T-cell (primary cell): ENCODE data around the gene CNNM2. TPM values are rescaled to one million over a fixed set of nuclear protein-coding genes. Genes with fewer than 3 reads are reported as not detected.
"Not testable (repeated sequence)": the region's sequence is repeated elsewhere in the genome, so short reads cannot be mapped to it uniquely, and the experiment has no call there.

Source experiments
- ATAC-seq, 4 experiments: fragments of 200-7000 bp in 3 of 4; fragments of 150-1000 bp in 1 of 4; cut with Tn5 transposase; replicated peaks in 1 of 4; 1 replicate in 3 of 4; 2 replicates in 1 of 4; pipeline ENCODE4 v1.10.0; 2021; ENCODE audit warnings: moderate library complexity in 3 of 4, mild to moderate bottlenecking in 2 of 4, moderate number of reproducible peaks in 1 of 4
- CTCF ChIA-PET, 2 donors: fragments of 300-600 bp; sonication (Branson Sonifier 250); formaldehyde crosslinking; loops; one replicate each; lab custom pipeline; 2022; ENCODE audit warnings: antibody characterized with exemption in 2 of 2; lab: Charles Lee
- POLR2A ChIA-PET, 2 donors: fragments of 300-600 bp; sonication (Branson Sonifier 250); formaldehyde crosslinking; loops; one replicate each; lab custom pipeline; 2022; ENCODE audit warnings: antibody characterized with exemption in 2 of 2; lab: Charles Lee
- DNase-seq, 35 experiments: peaks; one replicate each; pipeline versions ENCODE4 v3.0.0 to v3.0.0-alpha.2; 2013 to 2023
- H3K27ac ChIP-seq: one replicate; pipeline ENCODE4 v1.5.1; 2013; ENCODE audit warnings: low read length
- H3K27me3 ChIP-seq, 2 experiments: replicated peaks in 1 of 2; 1 replicate in 1 of 2; 2 replicates in 1 of 2; pipeline versions ENCODE4 v1.6.1 to v1.7.0; 2013; ENCODE audit warnings: low read length in 1 of 2, mixed read lengths in 1 of 2; ENCODE audit not compliant: control insufficient read depth in 2 of 2, insufficient read depth in 2 of 2; ENCODE audit errors: extremely low read depth in 1 of 2
- H3K36me3 ChIP-seq, 2 donors: 1 replicate in 1 of 2; 2 replicates in 1 of 2; pipeline versions ENCODE4 v1.6.1 to v1.7.0; 2013; ENCODE audit warnings: low read length in 1 of 2; ENCODE audit not compliant: control insufficient read depth in 2 of 2, insufficient read depth in 1 of 2; ENCODE audit errors: extremely low read depth in 1 of 2
- H3K4me1 ChIP-seq, 2 experiments: 1 replicate in 1 of 2; 2 replicates in 1 of 2; pipeline versions ENCODE4 v1.6.1 to v1.7.0; 2013; ENCODE audit warnings: low read length in 2 of 2, mixed read lengths in 1 of 2; ENCODE audit not compliant: insufficient read depth in 2 of 2, control insufficient read depth in 1 of 2; ENCODE audit errors: extremely low read depth in 1 of 2
- H3K4me3 ChIP-seq, 2 donors: 1 replicate in 1 of 2; 2 replicates in 1 of 2; pipeline versions ENCODE4 v1.5.1 to v1.7.0; 2013; ENCODE audit warnings: mild to moderate bottlenecking in 2 of 2, low read length in 1 of 2, moderate library complexity in 1 of 2; ENCODE audit not compliant: control insufficient read depth in 1 of 2; ENCODE audit errors: extremely low read depth in 1 of 2
- H3K9me3 ChIP-seq: 2 replicates; pipeline ENCODE4 v1.7.0; 2013
- H3K27ac Mint-ChIP-seq, 2 donors: one replicate each; pipeline ENCODE4 v1.8.0; 2020 to 2021; ENCODE audit warnings: mild to moderate bottlenecking in 2 of 2, mixed read lengths in 2 of 2
- H3K27me3 Mint-ChIP-seq, 2 donors: one replicate each; pipeline ENCODE4 v1.8.0; 2021 to 2022; ENCODE audit warnings: mixed read lengths in 2 of 2
- H3K36me3 Mint-ChIP-seq: one replicate; pipeline ENCODE4 v1.8.0; 2021; ENCODE audit warnings: mixed read lengths
- H3K4me1 Mint-ChIP-seq, 3 donors: one replicate each; pipeline ENCODE4 v1.8.0; 2020 to 2022; ENCODE audit warnings: mixed read lengths in 3 of 3, mild to moderate bottlenecking in 1 of 3
- H3K4me3 Mint-ChIP-seq, 3 donors: one replicate each; pipeline ENCODE4 v1.8.0; 2020 to 2022; ENCODE audit warnings: mild to moderate bottlenecking in 3 of 3, mixed read lengths in 3 of 3, moderate library complexity in 3 of 3
- H3K9me3 Mint-ChIP-seq, 3 donors: one replicate each; pipeline ENCODE4 v1.8.0; 2020 to 2022; ENCODE audit warnings: mixed read lengths in 3 of 3
- WGBS: methylation state at CpG from one replicate; pipeline ENCODE4 v1.1.5; 2013; ENCODE audit warnings: missing lambda C conversion rate; ENCODE audit not compliant: insufficient coverage; 5-methylcytosine and 5-hydroxymethylcytosine counted together
- total RNA-seq, 35 experiments: library from RNA in 6 of 35; stranded (reverse) in 6 of 35; fragments of 120-200 nt in 1 of 35; gene quantifications; one replicate each; pipeline versions ENCODE4 v1.2.1 to v1.2.4 and lab custom pipeline; 2013 to 2026

Gene CNNM2
- total RNA-seq, 5 donors from 2014 or later (not counting 1 experiment from before 2014, with no cell fraction given): 11.6 to 15.4 (median 14.2) TPM

- Mint-ChIP-seq H3K4me3 (peak overlapping the region; percentile 91 to 93 (median 92)), H3K27ac (no peak overlapping the region), H3K9me3 (no peaks in the 10 kb centered on the region), H3K27me3 (peaks cover 0 to 5% of the 10 kb centered on the region in 2 donors), H3K36me3 (no peaks in the 10 kb centered on the region), H3K4me1 (peaks cover 62 to 63% (median 63%) of the 10 kb centered on the region in 3 donors)
- ATAC-seq (no peak), DNase-seq (peak in 10 of 35 experiments; percentile 2 to 14 (median 4))
- peaks cover 21 to 27% of the 10 kb centered on the region in 2 experiments for H3K4me1 ChIP-seq
- no peak overlapping the region for H3K27ac ChIP-seq
- peak overlapping the region; percentile 76 to 91 for H3K4me3 ChIP-seq
- no peaks in the 10 kb centered on the region for H3K36me3 ChIP-seq
- POLR2A ChIA-PET: no interaction called here
- 57% methylated on average over 45 of the region's 47 CpGs for WGBS
- H3K27me3 ChIP-seq: peaks cover 2 to 8% of the 10 kb centered on the region in 2 experiments
- no peaks in the 10 kb centered on the region for H3K9me3 ChIP-seq
- CTCF ChIA-PET: interaction anchor here in 1 of 2 donors (0.6 kb wide), 1 partner anchor 173 kb away, joined by 6 read pairs; no protein-coding TSS in a partner anchor
Observed at GRCh38 chr10:102919246-102919959, 1.3 kb downstream of the CNNM2 start.

GRCh38 chr10:102919992-102920739, 2.1 kb downstream of the CNNM2 start:
- DNase-seq (no peak), ATAC-seq (no peak)
- Histone ChIP-seq H3K4me1 (peaks cover 21 to 29% of the 10 kb centered on the region in 2 experiments), H3K36me3 (no peaks in the 10 kb centered on the region), H3K9me3 (no peaks in the 10 kb centered on the region), H3K27ac (no peak overlapping the region), H3K4me3 (no peak overlapping the region), H3K27me3 (peaks cover 2 to 8% of the 10 kb centered on the region in 2 experiments)
- no CpG with 5 or more reads among the region's 9 CpGs for WGBS
- peaks cover 0 to 1% of the 10 kb centered on the region in 2 donors for H3K27me3 Mint-ChIP-seq
- H3K36me3 Mint-ChIP-seq: no peaks in the 10 kb centered on the region
- peaks cover 63% of the 10 kb centered on the region in 3 donors for H3K4me1 Mint-ChIP-seq
- H3K9me3 Mint-ChIP-seq: no peaks in the 10 kb centered on the region
- H3K27ac Mint-ChIP-seq: peak overlapping the region; percentile 39 to 52
- peak overlapping the region; percentile 91 to 93 (median 92) for H3K4me3 Mint-ChIP-seq
- CTCF ChIA-PET: interaction anchor here in 1 of 2 donors (0.6 kb wide), 1 partner anchor 223 kb away, joined by 5 read pairs; no protein-coding TSS in a partner anchor
- POLR2A ChIA-PET: interaction anchor here in 1 of 2 donors (0.5 kb wide), 1 partner anchor 263 kb away, joined by 3 read pairs; no protein-coding TSS in a partner anchor

GRCh38 chr10:102923601-102924000, 5.5 kb downstream of the CNNM2 start:
- POLR2A ChIA-PET: no interaction called here
- peak overlapping the region in 1 of 3 donors; percentile 4 for H3K4me3 Mint-ChIP-seq
- no peaks in the 10 kb centered on the region for H3K9me3 Mint-ChIP-seq

GRCh38 chr10:102926842-102927241, 8.7 kb downstream of the CNNM2 start:
- ChIA-PET POLR2A (no interaction called here), CTCF (no interaction called here)
- Histone ChIP-seq H3K4me3 (no peak overlapping the region), H3K36me3 (no peaks in the 10 kb centered on the region), H3K27me3 (no peaks in the 10 kb centered on the region), H3K27ac (no peak overlapping the region), H3K9me3 (no peaks in the 10 kb centered on the region), H3K4me1 (peaks cover 2 to 6% of the 10 kb centered on the region in 2 experiments)
- Mint-ChIP-seq H3K9me3 (no peaks in the 10 kb centered on the region), H3K27me3 (no peaks in the 10 kb centered on the region), H3K27ac (no peak overlapping the region), H3K4me3 (no peak overlapping the region), H3K36me3 (peaks cover 18% of the 10 kb centered on the region), H3K4me1 (peaks cover 35 to 39% (median 36%) of the 10 kb centered on the region in 3 donors)
- DNase-seq (no peak), ATAC-seq (no peak)
- WGBS: 87% methylated on average over 3 of the region's 6 CpGs

More at GRCh38 chr10:102923601-102924000, 5.5 kb downstream of the CNNM2 start:
- no peaks in the 10 kb centered on the region for H3K9me3 ChIP-seq
- H3K36me3 ChIP-seq: no peaks in the 10 kb centered on the region
- H3K27me3 ChIP-seq: peaks cover 0 to 5% of the 10 kb centered on the region in 2 experiments
- peaks cover 21 to 23% of the 10 kb centered on the region in 2 experiments for H3K4me1 ChIP-seq
- H3K36me3 Mint-ChIP-seq: peaks cover 9% of the 10 kb centered on the region
- no peaks in the 10 kb centered on the region for H3K27me3 Mint-ChIP-seq
- H3K4me1 Mint-ChIP-seq: peaks cover 62 to 64% (median 63%) of the 10 kb centered on the region in 3 donors
- H3K4me3 ChIP-seq: no peak overlapping the region
- DNase-seq (no peak), ATAC-seq (no peak)
- CTCF ChIA-PET: no interaction called here
- H3K27ac Mint-ChIP-seq: no peak overlapping the region
- H3K27ac ChIP-seq: no peak overlapping the region

GRCh38 chr10:102927311-102928010, 9.4 kb downstream of the CNNM2 start:
- Mint-ChIP-seq H3K9me3 (no peaks in the 10 kb centered on the region), H3K27me3 (no peaks in the 10 kb centered on the region), H3K27ac (no peak overlapping the region), H3K4me1 (peaks cover 29 to 34% (median 32%) of the 10 kb centered on the region in 3 donors), H3K36me3 (peaks cover 20% of the 10 kb centered on the region), H3K4me3 (no peak overlapping the region)
- Histone ChIP-seq H3K4me1 (peaks cover 0 to 5% of the 10 kb centered on the region in 2 experiments), H3K27ac (no peak overlapping the region), H3K9me3 (no peaks in the 10 kb centered on the region), H3K27me3 (no peaks in the 10 kb centered on the region), H3K36me3 (no peaks in the 10 kb centered on the region), H3K4me3 (no peak overlapping the region)
- CTCF ChIA-PET: no interaction called here
- ATAC-seq (peak in 1 of 4 experiments; percentile 47), DNase-seq (peak in 1 of 35 experiments; percentile 15)
- POLR2A ChIA-PET: no interaction called here
- 91% methylated on average over 4 of the region's 12 CpGs for WGBS

- H3K9me3 Mint-ChIP-seq, H3K9me3 ChIP-seq, POLR2A ChIA-PET, H3K36me3 ChIP-seq, H3K4me3 ChIP-seq, CTCF ChIA-PET, H3K27me3 ChIP-seq, H3K27ac Mint-ChIP-seq, H3K4me1 ChIP-seq, H3K27me3 Mint-ChIP-seq, H3K27ac ChIP-seq, H3K4me3 Mint-ChIP-seq, ATAC-seq, DNase-seq: not testable (repeated sequence)
- no CpG with 5 or more reads among the region's 5 CpGs for WGBS
- Mint-ChIP-seq H3K4me1 (peaks cover 19 to 26% (median 25%) of the 10 kb centered on the region in 3 donors), H3K36me3 (peaks cover 21% of the 10 kb centered on the region)
Observed at GRCh38 chr10:102928442-102928841, 10.3 kb downstream of the CNNM2 start.
